Measurements from ENCODE around the gene HSD3B2. TPM values are rescaled to one million over a fixed set of nuclear protein-coding genes. Genes with fewer than 3 reads are reported as not detected.
A peak's percentile ranks its signal among the peaks of the same experiment; 100 is the strongest.

Gene HSD3B2
- total and polyA plus RNA-seq, 12 donors = 0.04 TPM; not detected in 11

DNA sequence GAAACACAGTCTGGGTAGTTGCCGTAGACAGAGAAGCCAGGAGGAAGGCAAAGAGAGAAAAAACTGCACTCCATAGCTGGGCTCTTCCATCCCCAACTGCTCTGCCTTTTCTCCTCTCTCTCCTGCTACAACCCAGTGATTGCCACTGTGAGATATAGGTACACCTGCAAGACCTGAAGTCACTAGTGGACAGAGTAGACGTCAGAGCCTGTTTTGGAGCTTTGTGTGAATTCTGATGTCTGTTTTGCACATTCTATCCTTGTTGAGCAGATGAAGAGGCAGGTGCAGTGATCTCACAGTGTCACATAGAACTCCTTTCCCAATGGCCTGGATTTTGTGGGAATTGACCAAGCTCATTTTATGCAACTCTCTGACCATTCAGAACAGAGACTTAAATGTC is 44.2 kb upstream of the HSD3B2 start:
- intact Hi-C loops (cut with DNase I) = no loop called here
- no peak for DNase-seq
- H3K36me3 ChIP-seq = no peaks in the 10 kb centered on the region
- no peaks in the 10 kb centered on the region for H3K9me3 ChIP-seq
- H3K4me1 ChIP-seq = no peaks in the 10 kb centered on the region
- H3K27me3 ChIP-seq = peaks cover 0 to 11% (median 0%) of the 10 kb centered on the region in 7 donors
- H3K4me3 ChIP-seq = no peak overlapping the region
- no peak for ATAC-seq
- TF ChIP-seq, protein P1, sequence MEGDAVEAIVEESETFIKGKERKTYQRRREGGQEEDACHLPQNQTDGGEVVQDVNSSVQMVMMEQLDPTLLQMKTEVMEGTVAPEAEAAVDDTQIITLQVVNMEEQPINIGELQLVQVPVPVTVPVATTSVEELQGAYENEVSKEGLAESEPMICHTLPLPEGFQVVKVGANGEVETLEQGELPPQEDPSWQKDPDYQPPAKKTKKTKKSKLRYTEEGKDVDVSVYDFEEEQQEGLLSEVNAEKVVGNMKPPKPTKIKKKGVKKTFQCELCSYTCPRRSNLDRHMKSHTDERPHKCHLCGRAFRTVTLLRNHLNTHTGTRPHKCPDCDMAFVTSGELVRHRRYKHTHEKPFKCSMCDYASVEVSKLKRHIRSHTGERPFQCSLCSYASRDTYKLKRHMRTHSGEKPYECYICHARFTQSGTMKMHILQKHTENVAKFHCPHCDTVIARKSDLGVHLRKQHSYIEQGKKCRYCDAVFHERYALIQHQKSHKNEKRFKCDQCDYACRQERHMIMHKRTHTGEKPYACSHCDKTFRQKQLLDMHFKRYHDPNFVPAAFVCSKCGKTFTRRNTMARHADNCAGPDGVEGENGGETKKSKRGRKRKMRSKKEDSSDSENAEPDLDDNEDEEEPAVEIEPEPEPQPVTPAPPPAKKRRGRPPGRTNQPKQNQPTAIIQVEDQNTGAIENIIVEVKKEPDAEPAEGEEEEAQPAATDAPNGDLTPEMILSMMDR (IDR thresholded peaks at IDR 0.05) = no peak
- no peak overlapping the region for H3K27ac ChIP-seq
- WGBS, 2 donors = 77 to 79% methylated on average over 2 of the region's 2 CpGs

DNA sequence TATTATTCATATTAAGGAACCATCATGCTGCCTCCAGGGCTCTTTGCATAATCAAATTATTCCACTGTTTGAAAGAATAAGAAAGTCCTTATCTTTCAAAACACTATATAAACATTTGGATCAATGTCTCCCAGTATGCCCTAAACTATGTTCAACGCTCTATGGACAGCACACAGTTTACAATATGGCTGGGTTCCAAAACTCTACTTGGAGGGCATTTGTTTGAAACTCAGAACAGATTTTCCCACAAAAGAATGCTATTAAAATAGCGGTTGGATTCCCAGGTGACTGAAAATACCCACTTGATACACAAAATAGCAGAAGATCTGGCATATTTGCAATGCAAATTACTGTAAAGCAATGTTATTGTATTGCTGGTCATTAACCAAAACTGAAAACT is 43.1 kb upstream of the HSD3B2 start:
- Histone ChIP-seq H3K27ac (no peak overlapping the region), H3K27me3 (peaks cover 0 to 14% (median 0%) of the 10 kb centered on the region in 7 donors), H3K4me1 (no peaks in the 10 kb centered on the region), H3K4me3 (no peak overlapping the region), H3K9me3 (no peaks in the 10 kb centered on the region), H3K36me3 (no peaks in the 10 kb centered on the region)
- ATAC-seq (no peak), DNase-seq (no peak)
- TF ChIP-seq, protein P1 (IDR thresholded peaks at IDR 0.05) = no peak
- intact Hi-C loops (cut with DNase I) = no loop called here
- WGBS, 2 donors = 53 to 59% methylated on average over 2 of the region's 2 CpGs

DNA sequence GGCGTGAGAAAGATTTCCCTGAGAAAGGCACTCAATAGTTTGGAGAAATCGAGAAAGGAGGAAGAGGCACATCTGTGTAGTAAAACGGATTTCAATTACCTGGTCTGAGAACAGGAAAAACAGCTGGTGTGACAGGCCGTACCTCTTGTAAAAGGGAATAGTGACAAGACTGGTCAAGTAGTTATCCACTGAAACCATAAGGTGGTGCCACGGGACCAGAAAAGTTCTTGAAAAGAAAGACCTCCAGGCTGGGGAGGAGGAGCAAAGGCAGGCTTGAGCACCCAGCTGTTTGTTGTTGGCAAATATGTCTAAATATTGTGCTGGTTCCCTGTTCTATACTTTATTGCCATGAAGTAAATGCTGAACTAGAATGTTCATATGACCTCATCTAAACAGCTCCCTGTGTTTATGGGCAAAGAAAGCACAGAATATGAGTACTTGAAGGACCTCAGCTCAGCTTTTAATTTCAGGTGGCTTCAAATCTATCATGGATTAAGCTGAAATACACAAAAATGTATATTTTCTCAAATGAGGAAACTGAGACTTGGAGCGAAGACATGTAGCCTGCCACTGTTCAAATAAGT is 42.4 kb upstream of the HSD3B2 start:
- intact Hi-C loops (cut with DNase I) = no loop called here
- ATAC-seq (no peak), DNase-seq (peak in 1 of 2 donors; percentile 7)
- TF ChIP-seq, protein P1 (IDR thresholded peaks at IDR 0.05) = peak in 6 of 9 donors; percentile 9 to 34 (median 25)
- 32 to 41% methylated on average over 6 of the region's 6 CpGs for WGBS, 2 donors
- no peak overlapping the region for H3K27ac ChIP-seq
- H3K4me1 ChIP-seq = no peaks in the 10 kb centered on the region
- H3K9me3 ChIP-seq = no peaks in the 10 kb centered on the region
- H3K36me3 ChIP-seq = no peaks in the 10 kb centered on the region
- H3K27me3 ChIP-seq = peaks cover 0 to 14% (median 0%) of the 10 kb centered on the region in 7 donors
- H3K4me3 ChIP-seq = no peak overlapping the region

DNA sequence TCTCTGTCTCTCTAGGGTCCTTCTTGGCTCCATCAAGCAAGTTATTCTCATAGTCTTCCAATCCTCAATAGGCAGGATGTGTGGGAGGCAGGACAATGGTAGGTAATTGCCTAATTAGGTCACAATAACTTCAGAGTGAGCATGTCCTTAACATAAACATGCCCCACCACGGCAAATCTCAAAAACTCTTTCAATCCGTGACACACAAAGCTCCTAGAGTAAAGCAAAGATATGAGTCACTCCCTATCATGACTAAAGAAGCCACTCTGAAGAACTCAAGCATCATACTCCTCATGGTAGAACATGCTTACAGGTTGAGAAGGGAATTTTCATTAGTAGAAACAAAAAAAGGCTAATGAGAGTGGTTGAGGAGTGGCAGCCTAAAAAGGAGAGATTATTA is 41.5 kb upstream of the HSD3B2 start:
- Histone ChIP-seq H3K9me3 (no peaks in the 10 kb centered on the region), H3K36me3 (no peaks in the 10 kb centered on the region), H3K4me3 (no peak overlapping the region), H3K27me3 (peaks cover 0 to 7% (median 0%) of the 10 kb centered on the region in 7 donors), H3K27ac (no peak overlapping the region), H3K4me1 (no peaks in the 10 kb centered on the region)
- DNase-seq = no peak
- 56 to 59% methylated on average over 2 of the region's 2 CpGs for WGBS, 2 donors
- TF ChIP-seq, protein P1 (IDR thresholded peaks at IDR 0.05) = no peak
- intact Hi-C loops (cut with DNase I) = no loop called here
- no peak for ATAC-seq

Data from heart right ventricle (tissue), 16 donors.